ENCODE results near the gene IER5L.

The IER5L gene

DNA sequence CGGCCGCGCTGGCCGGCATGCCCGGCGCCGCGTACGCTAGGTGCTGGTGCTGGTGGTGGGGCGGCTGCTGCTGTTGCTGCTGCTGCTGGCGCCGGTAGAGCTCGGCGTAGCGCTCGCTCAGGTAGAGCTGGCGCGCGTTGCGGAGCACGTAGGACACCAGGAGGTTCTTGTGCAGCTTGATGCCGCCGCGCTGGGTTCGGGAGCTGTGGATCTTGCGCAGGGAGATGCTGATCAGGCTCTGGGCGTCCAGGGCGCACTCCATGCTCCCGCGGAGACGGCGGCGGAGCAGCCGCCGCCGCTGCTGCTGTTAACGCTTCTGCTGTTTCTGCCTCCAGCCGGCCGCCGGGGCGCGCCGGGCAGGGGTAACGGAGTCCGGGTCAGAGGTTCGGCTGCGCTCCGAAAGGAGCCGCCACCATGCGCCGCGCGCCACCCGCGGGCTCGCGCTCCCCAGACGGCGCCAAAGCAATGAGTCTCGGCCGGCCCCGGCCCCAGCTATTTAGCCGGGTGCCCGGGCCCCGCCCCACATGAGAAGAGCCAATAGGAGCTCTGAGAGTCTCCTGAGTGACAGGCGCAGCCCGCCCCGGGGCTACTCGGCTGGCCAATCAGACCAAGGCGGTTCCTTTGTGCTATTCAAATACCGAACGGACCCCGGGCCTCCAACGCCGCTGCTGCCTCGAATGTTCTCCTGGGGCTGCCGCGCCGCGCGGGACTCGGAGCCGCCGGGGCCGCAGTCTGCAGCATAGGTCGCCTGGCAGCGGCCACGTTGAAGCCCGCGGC is at the start of gene IER5L:
IER5L (minus strand) TSS at position 471 of the 777 bp plus-strand sequence; CDS start at position 262, 209 bp downstream.
- DNase-seq (ENCODE audit: low read depth in 3 of 3, low spot score in 1 of 3): peak; percentile 86 to 91 (median 90)

DNA sequence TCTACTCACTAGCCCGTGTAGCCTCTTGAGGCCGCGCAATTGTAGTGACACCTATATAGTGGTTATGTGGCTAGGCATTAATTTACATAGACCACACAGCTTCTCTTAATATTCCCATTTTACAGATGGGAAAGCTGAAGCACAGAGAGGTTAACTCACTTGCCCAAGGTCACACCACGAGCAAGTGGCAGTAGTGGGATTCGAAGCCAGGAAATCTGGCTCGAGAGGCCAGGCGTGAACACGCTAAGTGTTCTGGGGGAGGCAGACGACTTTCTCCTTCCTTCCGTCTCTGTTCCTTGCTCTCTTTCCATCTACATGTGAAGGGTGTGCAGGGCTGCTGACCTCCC is 49.8 kb upstream of the IER5L start:
- no peak for DNase-seq (ENCODE audit: low read depth in 3 of 3, low spot score in 1 of 3)

DNA sequence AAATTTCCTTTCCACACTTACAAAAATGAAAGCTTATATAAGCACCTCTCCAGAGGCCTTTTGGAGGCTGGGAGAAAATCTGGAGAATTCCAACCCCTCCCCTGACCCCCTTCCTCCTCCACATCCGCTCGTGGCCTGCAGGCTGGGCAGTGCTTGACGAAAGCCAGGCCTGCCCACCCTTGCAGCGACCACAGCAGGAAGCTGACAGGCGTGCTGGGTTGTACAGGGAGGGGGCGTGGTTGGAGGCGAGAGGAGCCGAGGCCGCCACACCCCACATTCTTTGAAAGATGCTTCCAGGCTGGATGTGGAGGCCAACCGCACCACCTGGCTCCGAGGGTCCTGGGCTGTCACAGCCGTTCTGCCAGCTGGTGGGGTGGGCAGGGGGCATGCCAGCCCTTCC is 47.8 kb upstream of the IER5L start:
- no peak for DNase-seq (ENCODE audit: low read depth in 3 of 3, low spot score in 1 of 3)

DNA sequence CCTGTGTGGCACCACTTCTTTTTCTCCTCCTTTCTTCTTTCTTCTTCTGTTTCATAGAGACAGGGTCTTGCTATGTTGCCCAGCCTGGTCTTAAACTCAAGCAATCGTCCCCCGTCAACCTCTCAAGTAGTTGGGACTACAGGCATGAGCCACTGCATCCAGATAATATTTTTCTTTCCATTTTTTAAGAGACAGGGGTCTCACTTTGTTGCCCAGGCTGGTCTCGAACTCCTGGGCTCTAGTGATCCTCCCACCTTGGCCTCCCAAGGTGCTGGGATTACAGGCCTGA is 47.4 kb upstream of the IER5L start:
- DNase-seq (ENCODE audit: low read depth in 3 of 3, low spot score in 1 of 3): no peak

DNA sequence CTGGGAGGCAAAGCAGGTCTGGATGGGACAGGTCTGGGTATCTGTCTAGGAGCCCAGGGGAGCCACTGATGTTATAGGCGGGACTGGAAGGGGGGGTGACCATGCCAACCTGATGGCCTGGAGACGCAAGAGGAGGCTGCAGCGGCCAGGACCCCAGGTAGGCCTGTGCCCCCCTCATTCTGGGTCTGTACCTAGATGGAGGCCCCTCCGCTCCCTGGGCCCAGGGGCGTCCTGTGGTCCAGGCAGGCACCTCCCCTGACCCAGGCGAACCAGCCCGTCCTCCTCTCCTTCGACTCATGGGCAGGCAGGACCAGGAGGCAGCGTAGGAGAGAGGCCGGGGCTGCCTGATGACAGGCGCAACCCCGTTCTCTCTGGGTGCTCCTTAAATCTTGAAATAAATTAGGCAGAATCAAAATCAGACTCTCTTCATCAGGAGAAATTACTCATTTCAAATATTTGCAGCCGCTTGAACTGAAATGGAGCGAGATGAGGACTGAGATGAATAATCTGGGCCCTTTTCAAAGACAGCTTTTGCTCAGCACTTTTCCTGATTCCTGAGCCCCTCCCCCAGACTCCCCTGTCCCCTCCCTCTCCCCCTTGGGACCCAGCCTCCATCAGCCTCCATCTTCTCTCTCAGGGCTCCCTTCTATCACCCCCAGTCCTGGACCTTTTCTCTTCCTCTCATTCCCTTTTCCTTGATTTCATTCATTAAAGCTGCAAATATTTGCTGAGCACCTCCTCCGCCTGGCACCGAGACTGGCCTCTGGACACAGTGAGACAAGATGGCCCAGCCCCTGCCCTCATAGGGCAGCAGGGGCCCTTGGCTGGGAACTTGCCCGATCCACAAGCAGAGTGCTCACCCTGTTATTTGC is 46.8 kb upstream of the IER5L start:
- DNase-seq (ENCODE audit: low read depth in 3 of 3, low spot score in 1 of 3): no peak

DNA sequence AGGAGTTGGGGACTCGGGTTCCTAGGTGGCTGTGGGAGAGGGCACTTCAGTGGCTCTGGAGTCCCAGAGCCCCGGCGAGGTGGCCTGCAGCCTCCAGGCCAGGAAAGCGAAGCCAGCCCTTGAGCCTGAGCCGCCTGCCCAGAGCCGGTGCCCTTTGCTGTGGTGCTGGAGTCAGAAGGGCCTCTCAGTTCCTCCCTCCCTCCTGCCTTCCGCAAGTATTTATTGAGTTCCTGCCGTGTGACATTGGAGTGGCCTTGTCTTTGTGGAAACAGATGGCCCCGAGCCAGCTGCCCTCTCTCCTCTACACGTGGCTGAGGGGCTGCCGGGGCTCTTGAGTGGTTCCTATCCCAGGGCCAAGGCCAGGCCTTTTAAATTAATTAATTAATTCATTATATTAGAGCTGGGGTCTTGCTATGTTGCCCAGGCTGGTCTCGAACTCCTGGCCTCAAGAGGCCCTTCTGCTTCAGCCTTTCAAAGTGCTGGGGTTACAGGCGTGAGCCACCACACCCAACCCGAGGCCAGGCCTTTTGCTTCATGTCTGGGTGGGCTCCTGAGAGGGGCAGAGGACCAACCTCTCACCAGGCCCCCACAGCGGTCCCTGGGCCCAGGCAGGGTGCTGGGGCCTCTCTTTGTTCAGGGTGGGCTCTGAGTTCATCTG is 45.6 kb upstream of the IER5L start:
- no peak for DNase-seq (ENCODE audit: low read depth in 3 of 3, low spot score in 1 of 3)

DNA sequence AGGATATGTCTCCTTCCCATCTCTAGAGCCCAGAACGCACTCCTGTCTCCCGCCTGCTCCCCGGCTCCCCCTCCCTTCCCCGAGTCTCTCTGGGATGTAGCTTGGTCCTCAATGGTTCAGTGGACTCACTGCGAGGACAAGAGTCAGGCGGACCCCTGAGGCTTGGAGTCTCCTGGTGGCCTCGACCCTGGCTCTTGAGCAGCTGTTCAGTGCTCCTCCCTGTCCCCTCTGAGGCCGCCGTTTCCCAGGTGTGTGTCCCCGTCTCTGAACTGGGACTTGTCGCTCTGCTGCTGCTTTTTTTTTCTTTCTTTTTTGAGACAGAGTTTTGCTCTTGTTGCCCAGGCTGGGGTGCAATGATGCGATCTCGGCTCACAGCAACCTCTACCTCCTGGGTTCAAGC is 44.8 kb upstream of the IER5L start:
- no peak for DNase-seq (ENCODE audit: low read depth in 3 of 3, low spot score in 1 of 3)

DNA sequence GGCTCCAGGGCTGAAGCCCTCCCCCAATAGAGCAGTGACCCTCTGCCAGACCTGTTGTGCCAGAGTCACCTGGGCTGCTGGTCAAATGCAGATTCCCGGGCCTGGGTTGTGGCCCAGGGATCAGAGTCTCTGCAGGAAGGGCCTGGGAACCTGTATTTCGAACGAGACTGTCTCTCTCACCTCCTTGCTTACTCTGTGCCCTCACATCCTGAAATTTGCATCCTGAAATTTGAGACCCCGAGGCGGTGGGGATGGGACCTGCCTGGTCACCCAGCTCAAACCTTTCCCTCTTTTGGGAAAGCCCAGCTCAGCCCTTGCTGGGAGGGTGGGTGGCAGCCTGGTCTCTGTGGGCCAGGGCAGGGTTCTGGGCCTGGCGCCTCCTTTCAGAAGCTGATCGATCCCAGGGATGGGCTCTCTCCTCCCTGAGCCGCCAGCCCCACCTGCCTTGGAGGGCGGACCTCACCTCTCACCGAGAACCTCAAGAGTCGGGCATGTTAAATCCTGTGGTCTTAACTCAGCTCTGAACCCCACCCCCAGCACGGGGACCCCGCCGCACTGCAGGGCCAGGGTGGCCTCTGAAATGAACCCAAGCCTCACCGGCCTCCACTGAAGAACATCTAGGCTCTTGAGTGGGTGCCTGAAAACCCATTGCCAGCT is 44.0 kb upstream of the IER5L start:
- DNase-seq (ENCODE audit: low read depth in 3 of 3, low spot score in 1 of 3): no peak

DNA sequence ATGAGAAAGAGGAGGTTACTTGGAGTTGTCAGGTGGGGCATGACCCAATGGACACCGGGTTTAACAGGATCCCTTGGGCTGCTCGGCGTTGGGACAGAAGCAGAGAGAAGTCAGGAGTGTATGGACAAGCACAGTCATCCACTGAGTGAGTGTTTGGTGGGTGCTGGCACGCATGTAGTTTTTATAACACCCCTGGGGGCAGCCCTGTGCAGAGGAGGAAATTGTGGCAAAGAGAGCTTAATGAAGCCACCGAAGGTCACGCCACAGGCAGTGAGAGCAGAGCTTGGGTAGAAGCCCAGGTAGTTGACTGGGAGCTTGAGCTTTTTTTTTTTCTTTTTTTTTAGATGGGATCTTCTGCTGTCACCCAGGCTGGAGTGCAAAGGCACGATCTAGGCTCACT is 43.2 kb upstream of the IER5L start:
- DNase-seq (ENCODE audit: low read depth in 3 of 3, low spot score in 1 of 3): no peak

DNA sequence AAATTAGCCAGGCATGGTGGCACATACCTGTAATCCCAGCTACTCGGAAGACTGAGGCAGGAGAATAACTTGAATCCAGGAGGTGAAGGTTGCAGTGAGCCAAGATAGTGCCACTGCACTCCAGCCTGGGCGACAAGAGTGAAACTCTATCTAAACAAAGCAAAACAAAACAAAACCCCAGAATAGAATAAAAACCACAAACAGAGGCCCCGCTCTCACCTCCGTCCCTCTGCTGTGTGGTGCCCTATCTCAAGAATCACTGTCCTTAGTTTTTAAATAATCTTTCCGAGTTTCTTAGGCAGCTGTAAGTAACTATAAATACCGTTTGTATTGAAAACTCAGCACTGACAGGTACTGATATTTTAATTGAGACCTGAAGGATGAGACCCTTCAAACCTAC is 42.7 kb upstream of the IER5L start:
- DNase-seq (ENCODE audit: low read depth in 3 of 3, low spot score in 1 of 3): no peak

DNA sequence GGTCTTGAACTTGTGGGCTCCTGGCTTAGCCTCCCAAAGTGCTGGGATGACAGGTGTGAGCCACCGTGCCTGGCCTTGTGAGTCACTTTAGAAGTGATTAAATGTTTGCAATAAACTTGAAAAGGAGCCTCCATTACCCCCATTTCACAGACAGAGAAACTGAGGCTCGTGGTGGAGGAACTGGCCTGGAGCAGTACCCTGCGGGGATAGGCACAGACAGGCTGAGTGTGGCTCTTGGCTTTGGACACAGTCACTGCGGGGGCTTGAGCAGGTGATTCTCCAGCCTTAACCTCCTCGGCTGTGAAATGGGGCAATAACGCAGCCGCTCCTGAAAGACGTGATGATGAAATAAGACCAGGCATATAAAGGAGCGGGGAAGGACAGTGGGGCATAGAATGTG is 40.9 kb upstream of the IER5L start:
- no peak for DNase-seq (ENCODE audit: low read depth in 3 of 3, low spot score in 1 of 3)

DNA sequence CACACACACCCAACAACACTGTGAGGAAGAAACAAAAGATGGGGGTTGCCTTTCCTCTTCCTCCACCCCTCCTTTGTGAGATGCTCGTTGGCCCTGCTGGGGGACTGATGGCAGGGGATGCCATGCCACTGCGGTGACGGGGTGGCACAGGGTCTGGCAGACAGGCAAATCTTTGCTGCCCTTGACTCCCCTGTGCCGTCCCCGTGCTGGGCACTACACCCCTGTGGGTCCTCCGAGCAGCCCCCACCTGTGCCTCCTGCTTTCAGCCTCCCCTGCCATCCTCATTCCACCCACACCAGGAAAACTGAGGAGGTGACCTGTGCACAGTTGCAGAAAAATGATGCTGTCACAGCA is 40.2 kb upstream of the IER5L start:
- DNase-seq (ENCODE audit: low read depth in 3 of 3, low spot score in 1 of 3): no peak

DNA sequence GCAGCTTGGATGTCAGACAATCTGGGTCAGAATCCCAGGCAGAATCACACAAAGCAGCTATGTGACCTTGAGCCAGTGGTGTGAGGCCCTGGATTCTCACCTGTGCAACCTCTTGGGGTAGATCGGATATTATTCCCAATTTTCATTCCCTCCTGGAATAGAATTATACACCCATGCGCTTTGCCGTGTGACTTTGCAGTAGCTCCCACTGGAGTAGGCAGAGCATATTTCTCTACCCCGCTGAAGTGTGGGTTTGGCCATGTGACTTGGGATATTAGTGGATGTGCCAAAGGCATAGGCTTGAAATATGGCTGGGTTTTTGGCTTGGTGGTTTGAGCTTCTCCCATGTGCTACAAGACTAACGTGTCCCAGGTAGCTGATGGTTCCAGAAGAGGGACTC is 35.5 kb upstream of the IER5L start:
- no peak for DNase-seq (ENCODE audit: low read depth in 3 of 3, low spot score in 1 of 3)

DNA sequence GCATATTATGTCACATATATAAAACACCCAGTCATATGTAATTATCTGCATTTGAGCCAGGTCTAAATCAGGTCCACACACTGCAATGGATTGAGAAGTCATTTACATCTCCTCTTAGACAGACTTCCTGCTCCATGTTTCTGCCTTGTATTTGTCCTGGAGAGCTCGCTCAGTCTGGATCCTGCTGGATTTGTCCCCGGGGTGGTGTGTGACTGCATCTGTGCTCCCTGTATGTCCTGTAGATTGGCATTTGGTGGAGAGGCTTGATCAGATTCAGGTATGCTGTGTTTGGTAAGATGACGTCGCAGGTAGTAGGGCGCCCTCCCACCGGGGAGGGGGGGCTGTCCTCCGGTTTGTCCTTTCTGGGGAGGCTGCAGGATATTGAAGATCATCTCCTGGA is 33.6 kb upstream of the IER5L start:
- DNase-seq (ENCODE audit: low read depth in 3 of 3, low spot score in 1 of 3): no peak

DNA sequence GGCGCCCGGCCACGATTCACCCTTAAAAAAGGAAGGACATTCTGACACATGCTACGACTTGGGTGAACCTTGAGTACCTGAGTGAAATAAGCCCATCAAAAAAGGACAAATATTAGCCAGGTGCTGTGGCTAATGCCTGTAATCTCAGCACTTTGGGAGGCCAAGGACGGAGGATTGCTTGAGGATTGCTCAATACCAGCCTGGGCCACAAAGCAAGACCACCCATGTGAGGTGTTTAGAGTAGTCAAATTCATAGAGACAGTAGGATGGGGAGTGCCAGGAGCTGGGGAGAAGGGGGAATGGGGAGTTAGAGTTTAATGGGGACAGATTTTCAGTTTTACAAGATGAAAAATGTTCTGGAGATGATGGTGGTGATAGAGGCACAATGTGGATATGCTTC is 32.1 kb upstream of the IER5L start:
- DNase-seq (ENCODE audit: low read depth in 3 of 3, low spot score in 1 of 3): no peak

DNA sequence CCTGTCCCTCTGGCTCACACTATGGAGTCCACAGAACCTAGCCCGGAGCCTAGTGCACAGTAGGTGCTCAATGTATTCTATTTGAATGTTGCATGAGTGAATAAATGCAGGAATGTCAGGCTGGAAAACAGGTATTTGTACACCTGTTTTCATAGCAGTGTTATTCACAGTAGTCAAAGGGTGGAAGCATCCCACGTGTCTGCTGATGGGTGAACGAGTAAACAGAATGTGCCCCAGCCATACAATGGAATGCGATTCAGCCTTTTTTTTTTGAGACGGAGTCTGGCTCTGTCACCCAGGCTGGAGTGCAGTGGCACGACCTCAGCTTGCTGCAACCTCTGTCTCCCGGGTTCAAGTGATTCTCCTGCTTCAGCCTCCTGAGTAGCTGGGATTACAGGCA is 31.5 kb upstream of the IER5L start:
- no peak for DNase-seq (ENCODE audit: low read depth in 3 of 3, low spot score in 1 of 3)

DNA sequence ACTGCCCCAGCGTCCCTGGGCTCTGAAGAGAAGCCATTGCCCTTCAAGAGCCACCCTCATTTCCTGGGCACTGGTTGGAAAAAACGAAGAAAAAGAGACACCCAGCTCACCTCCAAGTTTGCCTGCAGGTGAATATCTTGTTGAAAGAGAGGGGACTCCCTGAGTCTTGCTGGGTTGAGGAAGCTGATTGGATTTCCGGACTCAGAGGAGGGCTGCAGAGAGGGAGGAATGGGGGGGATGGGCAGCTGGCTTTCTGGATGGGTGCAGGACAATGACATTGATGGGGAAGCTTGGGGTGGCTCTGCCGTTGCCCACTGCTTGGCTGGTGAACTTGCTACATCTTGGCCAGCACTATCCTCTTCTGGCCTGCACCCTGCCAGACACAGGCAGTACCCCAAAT is 31.0 kb upstream of the IER5L start:
- DNase-seq (ENCODE audit: low read depth in 3 of 3, low spot score in 1 of 3): no peak

DNA sequence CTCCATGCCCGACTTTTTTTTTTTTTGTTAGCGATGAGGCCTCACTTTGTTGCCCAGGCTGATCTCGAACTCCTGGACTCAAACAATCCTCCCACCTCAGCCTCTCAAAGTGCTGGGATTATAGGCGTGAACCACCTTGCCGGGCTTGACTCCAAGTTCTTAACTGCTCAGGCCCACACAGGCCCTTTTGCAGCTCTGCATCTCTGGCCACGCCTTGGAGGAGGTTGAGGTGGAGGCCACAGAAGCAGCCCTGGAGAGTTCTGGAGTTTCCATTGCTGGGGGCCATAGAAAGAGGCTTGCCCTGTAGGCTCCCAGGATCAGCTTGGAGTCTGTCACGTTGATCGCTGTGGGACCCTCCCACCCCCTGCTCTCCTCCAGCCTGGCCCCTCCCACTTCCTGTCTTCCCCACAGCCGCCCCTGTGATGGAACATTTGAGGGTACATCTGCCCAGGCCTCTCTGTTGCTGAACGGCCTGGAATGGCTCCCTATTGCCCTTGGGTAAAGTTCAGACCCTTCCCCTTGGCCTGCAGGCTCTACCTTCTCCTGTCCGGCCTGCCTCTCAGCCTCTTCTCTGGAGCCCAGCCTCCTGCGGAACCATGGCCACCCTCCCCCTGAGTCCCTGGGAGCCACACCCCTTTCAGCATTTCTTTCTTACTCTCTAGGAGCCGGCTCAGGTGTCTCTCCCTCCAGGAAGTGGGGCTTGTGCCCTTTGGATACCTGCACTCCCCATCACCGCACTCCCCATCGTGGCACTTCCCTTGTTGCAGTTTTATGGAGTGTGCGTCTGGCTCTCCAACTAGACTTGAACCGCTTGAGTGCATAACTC is 30.4 kb upstream of the IER5L start:
- no peak for DNase-seq (ENCODE audit: low read depth in 3 of 3, low spot score in 1 of 3)

DNA sequence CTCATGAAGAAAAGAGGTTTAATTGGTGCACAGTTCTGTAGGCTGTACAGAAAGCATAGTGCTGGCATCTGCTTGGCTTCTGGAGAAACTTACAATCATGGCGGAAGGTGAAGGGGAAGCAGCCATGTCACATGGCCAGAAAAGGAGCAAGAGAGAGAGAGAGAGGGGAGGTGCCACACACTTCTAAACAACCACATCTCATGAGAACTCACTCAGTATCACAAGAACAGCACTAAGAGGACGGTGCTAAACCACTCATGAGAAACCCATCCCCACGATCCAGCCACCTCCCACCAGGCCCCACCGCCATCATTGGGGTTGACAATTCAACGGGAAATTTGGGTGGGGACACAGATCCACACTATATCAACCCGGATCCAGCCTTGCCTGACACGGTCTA is 28.8 kb upstream of the IER5L start:
- no peak for DNase-seq (ENCODE audit: low read depth in 3 of 3, low spot score in 1 of 3)

DNA sequence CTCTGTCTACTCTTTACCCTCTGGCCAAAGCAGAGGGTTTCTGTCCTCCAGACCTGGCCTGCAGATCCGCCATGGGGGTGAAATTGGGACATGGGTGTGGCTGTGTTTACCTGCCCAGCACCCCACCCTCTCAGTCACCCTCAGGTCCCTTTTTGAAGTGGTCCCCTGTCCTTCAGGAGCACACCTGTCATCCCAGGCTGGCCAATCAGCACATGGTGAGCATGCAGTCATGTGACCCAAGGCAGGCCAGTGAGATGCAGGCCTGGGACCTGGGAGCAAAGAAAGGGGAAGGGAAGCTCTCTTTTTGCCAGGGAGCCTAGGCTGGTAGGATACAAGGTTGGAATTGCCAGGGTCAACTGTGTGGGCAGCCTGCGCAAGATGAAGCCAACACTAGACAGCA is 28.3 kb upstream of the IER5L start:
- no peak for DNase-seq (ENCODE audit: low read depth in 3 of 3, low spot score in 1 of 3)

DNA sequence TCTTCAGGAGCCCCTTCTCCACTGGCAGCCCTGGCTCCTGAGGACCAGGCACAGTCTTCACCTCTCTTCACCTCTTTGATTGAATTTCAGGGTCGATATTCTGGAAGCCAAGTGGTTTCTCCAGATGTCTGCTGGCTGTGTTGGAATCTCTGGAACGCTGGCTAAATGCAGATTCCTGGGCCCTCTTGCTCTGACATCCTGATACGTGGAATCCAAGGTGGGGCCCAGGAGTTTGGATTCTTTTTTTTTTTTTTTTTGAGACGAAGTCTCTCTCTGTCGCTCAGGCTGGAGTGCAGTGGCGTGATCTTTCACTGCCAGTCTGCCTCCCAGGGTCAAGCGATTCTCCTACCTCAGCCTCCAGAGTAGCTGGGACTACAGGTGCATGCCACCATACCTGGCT is 26.8 kb upstream of the IER5L start:
- DNase-seq (ENCODE audit: low read depth in 3 of 3, low spot score in 1 of 3): no peak
